Vagina (tissue), 2 donors: ENCODE results near the gene RFC4. TPM values are rescaled to one million over a fixed set of nuclear protein-coding genes. Genes with fewer than 3 reads are reported as not detected.
"Not testable (repeated sequence)": the region's sequence is repeated elsewhere in the genome, so short reads cannot be mapped to it uniquely, and the experiment has no call there.

Experiments used
- DNase-seq, 2 donors: peaks; one replicate each; pipeline ENCODE4 v3.0.0-alpha.2; 2017; ENCODE audit errors: extremely low spot score in 2 of 2
- H3K27ac ChIP-seq: fragments of 200-600 bp; sonication (generic); one replicate; pipeline ENCODE4 v1.5.1; 2019
- H3K27me3 ChIP-seq: fragments of 200-600 bp; sonication (generic); one replicate; pipeline ENCODE4 v1.5.1; 2019
- H3K36me3 ChIP-seq, 2 donors: fragments of 200-600 bp; sonication (generic); one replicate each; pipeline ENCODE4 v1.5.1; 2017 to 2019
- H3K4me1 ChIP-seq: fragments of 200-600 bp; sonication (generic); one replicate; pipeline ENCODE4 v1.5.1; 2019
- H3K4me3 ChIP-seq, 2 donors: fragments of 200-600 bp; sonication (generic); 1 replicate in 1 of 2; 2 replicates in 1 of 2; pipeline ENCODE4 v1.5.1; 2016 to 2019
- H3K9me3 ChIP-seq: fragments of 200-600 bp; sonication (generic); one replicate; pipeline ENCODE4 v1.5.1; 2019
- CTCF ChIP-seq, 3 experiments: fragments of 450-650 bp in 2 of 3; fragments of 200-600 bp in 1 of 3; sonication (generic) in 1 of 3; IDR thresholded peaks; one replicate each; pipeline ENCODE4 v1.5.1; 2017 to 2019; ENCODE audit warnings: antibody characterized with exemption in 3 of 3, mild to moderate bottlenecking in 2 of 3, moderate library complexity in 2 of 3
- POLR2A ChIP-seq, 2 donors: fragments of 450-650 bp; IDR thresholded peaks; one replicate each; pipeline ENCODE4 v1.6.1; 2017; ENCODE audit warnings: antibody characterized with exemption in 2 of 2, mild to moderate bottlenecking in 2 of 2, moderate library complexity in 2 of 2
- POLR2AphosphoS5 ChIP-seq, 2 donors: sonication (generic); formaldehyde crosslinking; IDR thresholded peaks; one replicate each; pipeline ENCODE4 v1.9.0; 2017; ENCODE audit warnings: antibody characterized with exemption in 2 of 2, mild to moderate bottlenecking in 2 of 2, low read depth in 1 of 2; ENCODE audit not compliant: insufficient read depth in 1 of 2
- intact Hi-C: fragments of 100-400 bp; cut with DNase I; formaldehyde crosslinking; loops from one replicate; pipeline ENCODE4 v1.15.1; 2023
- total RNA-seq: library from RNA; depleted of rRNA; stranded (reverse); fragments of >200 nt; gene quantifications from one replicate; pipeline ENCODE4 v1.2.3, GENCODE V29; 2016

The RFC4 gene
- total RNA-seq, 1 donor from 2014 or later, result 8.3 TPM

DNA sequence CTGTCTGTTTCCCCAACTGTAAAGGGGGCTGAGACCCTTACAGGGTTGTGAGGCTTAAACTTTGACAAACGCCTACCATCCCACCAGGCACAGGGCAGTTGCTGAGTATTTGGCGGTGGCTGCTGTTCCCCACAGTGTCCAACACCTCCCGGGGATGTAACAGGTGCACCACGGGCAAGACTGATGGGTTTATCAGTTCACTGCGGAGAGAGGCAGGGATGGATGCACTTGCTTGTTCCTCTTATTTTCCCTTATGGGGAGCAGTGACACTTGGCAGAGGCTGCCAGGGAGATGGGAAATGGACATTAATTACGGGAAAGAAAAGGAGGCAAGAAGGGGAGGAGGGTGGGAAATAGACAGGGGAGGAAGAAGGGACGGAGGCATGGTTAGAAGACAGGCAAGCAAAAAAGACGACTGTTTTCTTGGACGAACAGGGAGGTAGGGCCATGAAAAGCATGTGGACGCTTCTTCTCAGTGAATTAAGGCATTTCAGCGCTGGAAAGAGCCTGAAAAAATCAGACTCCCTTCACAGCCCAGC is 19.7 kb upstream of the RFC4 start:
- TF ChIP-seq POLR2A (IDR thresholded peaks at IDR 0.05) (no peak), CTCF (IDR thresholded peaks at IDR 0.05) (no peak), POLR2AphosphoS5 (IDR thresholded peaks at IDR 0.05; ENCODE audit: insufficient read depth in 1 of 2, low read depth in 1 of 2) (no peak)
- Histone ChIP-seq H3K27me3 (no peaks in the 10 kb centered on the region), H3K4me1 (peaks cover 22% of the 10 kb centered on the region), H3K9me3 (no peaks in the 10 kb centered on the region), H3K27ac (no peak overlapping the region), H3K36me3 (no peaks in the 10 kb centered on the region), H3K4me3 (no peak overlapping the region)
- DNase-seq, result no peak
- intact Hi-C loops, result no loop called here

- intact Hi-C loops, result no loop called here
- Histone ChIP-seq H3K4me3 (no peak overlapping the region), H3K27ac (no peak overlapping the region), H3K36me3 (no peaks in the 10 kb centered on the region), H3K9me3 (no peaks in the 10 kb centered on the region), H3K27me3 (no peaks in the 10 kb centered on the region), H3K4me1 (peaks cover 22% of the 10 kb centered on the region)
- TF ChIP-seq POLR2AphosphoS5 (IDR thresholded peaks at IDR 0.05; ENCODE audit: insufficient read depth in 1 of 2, low read depth in 1 of 2) (no peak), POLR2A (IDR thresholded peaks at IDR 0.05) (no peak), CTCF (IDR thresholded peaks at IDR 0.05) (no peak)
- no peak for DNase-seq
These were observed 19.1 kb upstream of the RFC4 start for GRCh38 chr3:186825294-186825821.

GRCh38 chr3:186824430-186825139 is 18.3 kb upstream of the RFC4 start:
- no peaks in the 10 kb centered on the region for H3K27me3 ChIP-seq
- H3K4me1 ChIP-seq, result peaks cover 22% of the 10 kb centered on the region
- H3K36me3 ChIP-seq, result no peaks in the 10 kb centered on the region
- H3K9me3 ChIP-seq, result no peaks in the 10 kb centered on the region
- no peak for TF ChIP-seq CTCF (IDR thresholded peaks at IDR 0.05)
- intact Hi-C loops, result no loop called here
- no peak overlapping the region for H3K4me3 ChIP-seq
- no peak for DNase-seq
- H3K27ac ChIP-seq, result no peak overlapping the region

DNA sequence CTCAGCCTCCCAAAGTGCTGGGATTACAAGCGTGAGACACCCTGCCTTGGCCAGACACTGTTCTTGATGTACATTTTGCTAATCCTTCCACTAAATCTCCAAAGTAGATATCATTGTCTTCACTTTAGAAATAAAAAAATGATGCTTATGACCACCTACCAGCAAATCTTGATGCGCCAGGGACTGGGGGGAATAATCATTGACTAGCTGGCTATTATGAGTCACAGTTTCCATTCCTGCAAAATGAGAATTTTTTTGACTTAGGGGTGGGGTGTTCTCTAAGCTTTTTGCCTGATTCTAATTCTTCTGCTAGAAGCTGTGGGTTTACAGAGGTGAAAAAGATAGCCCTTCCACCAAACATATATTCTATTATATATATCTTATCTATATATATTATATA is 17.1 kb upstream of the RFC4 start:
- Histone ChIP-seq H3K4me3 (no peak overlapping the region), H3K36me3 (no peaks in the 10 kb centered on the region), H3K27ac (no peak overlapping the region), H3K27me3 (no peaks in the 10 kb centered on the region), H3K4me1 (peaks cover 22% of the 10 kb centered on the region), H3K9me3 (no peaks in the 10 kb centered on the region)
- intact Hi-C loops, result no loop called here
- TF ChIP-seq POLR2AphosphoS5 (IDR thresholded peaks at IDR 0.05; ENCODE audit: insufficient read depth in 1 of 2, low read depth in 1 of 2), result no peak
- TF ChIP-seq CTCF (IDR thresholded peaks at IDR 0.05), result no peak
- TF ChIP-seq POLR2A (IDR thresholded peaks at IDR 0.05), result no peak
- DNase-seq, result peak in 1 of 2 donors; percentile 8

DNA sequence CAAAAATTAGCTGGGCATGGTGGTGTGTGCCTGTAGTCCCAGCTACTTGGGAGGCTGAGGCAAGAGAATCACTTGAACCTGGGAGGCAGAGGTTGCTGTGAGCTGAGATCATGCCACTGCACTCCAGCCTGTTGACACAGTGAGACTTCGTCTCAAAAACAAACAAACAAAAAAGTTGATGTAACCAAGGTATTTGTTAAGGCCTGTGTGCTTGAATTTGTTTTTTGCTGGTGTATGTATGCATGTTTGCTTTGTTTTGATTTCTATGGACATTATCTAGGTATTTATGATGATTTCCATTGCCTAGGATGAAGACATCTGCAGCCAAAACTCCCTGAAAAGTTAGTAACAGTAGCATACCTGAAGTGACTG is 16.1 kb upstream of the RFC4 start:
- H3K4me3 ChIP-seq, H3K27me3 ChIP-seq, intact Hi-C loops, H3K9me3 ChIP-seq, H3K27ac ChIP-seq, H3K36me3 ChIP-seq, DNase-seq: not testable (repeated sequence)
- peaks cover 17% of the 10 kb centered on the region for H3K4me1 ChIP-seq
